Neural cell (in vitro differentiated cells): Measurements from ENCODE around the gene ACSL6.

Experiments
- CTCF ChIP-seq: fragments of 450-650 bp; IDR thresholded peaks from 2 replicates; pipeline ENCODE4 v1.5.1; 2014; ENCODE audit warnings: antibody characterized with exemption, mild to moderate bottlenecking, moderate library complexity; ENCODE audit not compliant: poor library complexity, severe bottlenecking
- EZH2 ChIP-seq: fragments of 200-600, 300-800 bp; shearing (Covaris generic), sonication (generic); IDR thresholded peaks from 2 replicates; pipeline ENCODE4 v1.6.1; 2014; ENCODE audit warnings: antibody characterized with exemption, low read length, borderline replicate concordance, mild to moderate bottlenecking; ENCODE audit not compliant: insufficient read depth, poor library complexity, severe bottlenecking
- POLR2AphosphoS5 ChIP-seq: IDR thresholded peaks from 2 replicates; pipeline ENCODE4 v1.6.1; 2012
- REST ChIP-seq: IDR thresholded peaks from 2 replicates; pipeline ENCODE4 v1.6.1; 2012; ENCODE audit warnings: borderline replicate concordance
- TAF1 ChIP-seq: IDR thresholded peaks from 2 replicates; pipeline ENCODE4 v1.6.1; 2012; ENCODE audit warnings: low read depth

GRCh38 chr5:132013006-132013689 lies 1.7 kb upstream of the ACSL6 start:
- TF ChIP-seq CTCF (no peak), EZH2 (no peak), REST (no peak), POLR2AphosphoS5 (no peak), TAF1 (no peak)
